Measurements from ENCODE around the gene SDK1. TPM values are rescaled to one million over a fixed set of nuclear protein-coding genes. Genes with fewer than 3 reads are reported as not detected.

The SDK1 gene
- total RNA-seq, 2 donors from 2014 or later = 4.8 to 13.2 TPM

- Histone ChIP-seq H3K27me3 (replicated peaks; ENCODE audit: insufficient read depth) (no peaks in the 10 kb centered on the region), H3K36me3 (no peaks in the 10 kb centered on the region), H3K4me1 (replicated peaks) (no peaks in the 10 kb centered on the region), H3K9me3 (no peaks in the 10 kb centered on the region), H3K27ac (no peak overlapping the region), H3K4me3 (no peak overlapping the region)
- DNase-seq (ENCODE audit: low spot score) = no peak
- 90% methylated on average over 12 of the region's 12 CpGs for WGBS
- no peak for TF ChIP-seq CTCF (IDR thresholded peaks at IDR 0.05)
- TF ChIP-seq POLR2AphosphoS5 (IDR thresholded peaks at IDR 0.05) = no peak
- no peak for TF ChIP-seq POLR2A (IDR thresholded peaks at IDR 0.05)
- intact Hi-C loops (cut with DNase I) = no loop called here
Observed at GRCh38 chr7:4097001-4097609, 796.1 kb downstream of the SDK1 start.

- no peaks in the 10 kb centered on the region for H3K36me3 ChIP-seq
- no peak for TF ChIP-seq CTCF (IDR thresholded peaks at IDR 0.05)
- TF ChIP-seq POLR2AphosphoS5 (IDR thresholded peaks at IDR 0.05) = no peak
- no peak for TF ChIP-seq POLR2A (IDR thresholded peaks at IDR 0.05)
- H3K4me1 ChIP-seq (replicated peaks) = no peaks in the 10 kb centered on the region
- no peaks in the 10 kb centered on the region for H3K9me3 ChIP-seq
- no peaks in the 10 kb centered on the region for H3K27me3 ChIP-seq (replicated peaks; ENCODE audit: insufficient read depth)
- 91% methylated on average over 11 of the region's 11 CpGs for WGBS
- DNase-seq (ENCODE audit: low spot score) = no peak
- no peak overlapping the region for H3K27ac ChIP-seq
- intact Hi-C loops (cut with DNase I) = no loop called here
- no peak overlapping the region for H3K4me3 ChIP-seq
Observed at GRCh38 chr7:4098169-4098568, 797.1 kb downstream of the SDK1 start.

- WGBS = 93% methylated on average over 12 of the region's 14 CpGs
- DNase-seq (ENCODE audit: low spot score) = no peak
- intact Hi-C loops (cut with DNase I) = no loop called here
- no peak overlapping the region for H3K27ac ChIP-seq
- no peaks in the 10 kb centered on the region for H3K36me3 ChIP-seq
- H3K4me3 ChIP-seq = no peak overlapping the region
- TF ChIP-seq POLR2A (IDR thresholded peaks at IDR 0.05) (no peak), POLR2AphosphoS5 (IDR thresholded peaks at IDR 0.05) (no peak), CTCF (IDR thresholded peaks at IDR 0.05) (no peak)
- H3K4me1 ChIP-seq (replicated peaks) = no peaks in the 10 kb centered on the region
- no peaks in the 10 kb centered on the region for H3K9me3 ChIP-seq
- H3K27me3 ChIP-seq (replicated peaks; ENCODE audit: insufficient read depth) = no peaks in the 10 kb centered on the region
Observed at GRCh38 chr7:4099651-4100050, 798.6 kb downstream of the SDK1 start.

GRCh38 chr7:4100148-4100547, 799.1 kb downstream of the SDK1 start:
- intact Hi-C loops (cut with DNase I) = no loop called here
- Histone ChIP-seq H3K27me3 (replicated peaks; ENCODE audit: insufficient read depth) (no peaks in the 10 kb centered on the region), H3K4me1 (replicated peaks) (no peaks in the 10 kb centered on the region), H3K36me3 (no peaks in the 10 kb centered on the region), H3K9me3 (no peaks in the 10 kb centered on the region), H3K27ac (no peak overlapping the region), H3K4me3 (no peak overlapping the region)
- DNase-seq (ENCODE audit: low spot score) = no peak
- TF ChIP-seq POLR2AphosphoS5 (IDR thresholded peaks at IDR 0.05) (no peak), POLR2A (IDR thresholded peaks at IDR 0.05) (no peak), CTCF (IDR thresholded peaks at IDR 0.05) (no peak)
- WGBS = 92% methylated on average over 8 of the region's 8 CpGs

GRCh38 chr7:4100691-4101090, 799.6 kb downstream of the SDK1 start:
- intact Hi-C loops (cut with DNase I) = no loop called here
- Histone ChIP-seq H3K36me3 (no peaks in the 10 kb centered on the region), H3K4me3 (no peak overlapping the region), H3K27me3 (replicated peaks; ENCODE audit: insufficient read depth) (no peaks in the 10 kb centered on the region), H3K9me3 (no peaks in the 10 kb centered on the region), H3K27ac (no peak overlapping the region), H3K4me1 (replicated peaks) (no peaks in the 10 kb centered on the region)
- no peak for DNase-seq (ENCODE audit: low spot score)
- TF ChIP-seq CTCF (IDR thresholded peaks at IDR 0.05) = no peak
- TF ChIP-seq POLR2A (IDR thresholded peaks at IDR 0.05) = no peak
- no peak for TF ChIP-seq POLR2AphosphoS5 (IDR thresholded peaks at IDR 0.05)
- 98% methylated on average over 11 of the region's 11 CpGs for WGBS
